ENCODE data around the gene EHHADH.
A peak's percentile ranks its signal among the peaks of the same experiment; 100 is the strongest.
"Not testable (repeated sequence)": the region's sequence is repeated elsewhere in the genome, so short reads cannot be mapped to it uniquely, and the experiment has no call there.

EHHADH gene

GRCh38 chr3:185251272-185251671 is 2.6 kb downstream of the EHHADH start:
- no peak for FAIRE-seq

- no peak for FAIRE-seq
Observed at GRCh38 chr3:185250653-185251052, 3.2 kb downstream of the EHHADH start.

GRCh38 chr3:185250247-185250646 is 3.6 kb downstream of the EHHADH start:
- no peak for FAIRE-seq

- no peak for FAIRE-seq
Observed at GRCh38 chr3:185242642-185243041, 11.2 kb downstream of the EHHADH start.

DNA sequence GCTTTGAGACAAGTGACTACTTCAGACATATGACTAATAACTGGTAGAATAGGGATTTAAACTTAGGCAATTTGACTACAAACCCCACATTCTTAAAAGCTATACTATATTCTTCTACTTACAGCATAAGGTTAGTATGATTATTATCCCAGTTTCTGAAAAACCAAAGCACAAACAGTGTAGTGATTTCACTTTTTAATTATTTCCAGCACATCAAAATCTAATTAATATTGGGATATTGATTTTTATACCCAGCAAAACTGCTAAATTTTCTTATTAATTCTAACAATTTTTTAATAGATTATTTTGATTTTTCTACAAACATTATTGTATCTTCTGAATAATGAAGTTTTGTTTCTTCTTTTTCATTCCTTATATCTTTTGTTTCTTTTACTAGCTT is 16.9 kb downstream of the EHHADH start:
- FAIRE-seq, result no peak

DNA sequence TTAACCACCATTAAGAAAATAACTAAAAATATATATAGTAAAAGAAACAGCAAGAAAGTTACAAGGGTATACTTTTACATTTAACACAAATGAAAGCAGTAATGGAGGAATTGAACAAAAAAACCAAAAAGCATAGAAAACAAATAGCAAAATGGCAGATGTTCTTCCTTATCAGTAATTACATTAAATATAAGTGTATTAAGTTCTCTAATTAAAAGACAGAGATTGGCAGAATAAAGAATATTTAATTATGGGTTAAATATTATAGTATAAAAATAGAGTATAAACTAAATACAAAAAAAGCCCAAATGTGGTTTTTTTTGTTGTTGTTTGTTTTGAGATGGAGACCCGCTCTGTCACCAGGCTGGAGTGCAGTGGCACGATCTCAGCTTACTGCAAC is 20.5 kb downstream of the EHHADH start:
- no peak for FAIRE-seq

DNA sequence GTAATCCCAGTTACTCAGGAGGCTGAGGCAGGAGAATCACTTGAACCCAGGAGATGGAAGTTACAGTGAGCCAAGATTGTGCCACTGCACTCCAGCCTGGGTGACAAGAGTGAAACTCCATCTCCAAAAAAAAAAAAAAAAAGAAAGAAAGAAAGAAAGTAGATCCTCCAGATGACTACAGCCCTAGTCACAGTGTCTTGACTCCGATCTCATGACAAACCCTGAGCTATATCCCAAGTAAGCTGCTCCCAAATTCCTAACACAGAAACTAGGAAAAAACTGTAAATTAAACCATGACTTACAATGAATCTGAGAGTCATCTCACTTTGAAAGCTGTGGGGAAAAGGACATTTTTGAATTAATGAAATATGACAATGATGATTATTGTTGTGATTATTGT is 27.3 kb downstream of the EHHADH start:
- FAIRE-seq, result not testable (repeated sequence)

- FAIRE-seq, result no peak
Observed at GRCh38 chr3:185225523-185225922, 28.3 kb downstream of the EHHADH start.

GRCh38 chr3:185225080-185225479 is 28.8 kb downstream of the EHHADH start:
- no peak for FAIRE-seq

DNA sequence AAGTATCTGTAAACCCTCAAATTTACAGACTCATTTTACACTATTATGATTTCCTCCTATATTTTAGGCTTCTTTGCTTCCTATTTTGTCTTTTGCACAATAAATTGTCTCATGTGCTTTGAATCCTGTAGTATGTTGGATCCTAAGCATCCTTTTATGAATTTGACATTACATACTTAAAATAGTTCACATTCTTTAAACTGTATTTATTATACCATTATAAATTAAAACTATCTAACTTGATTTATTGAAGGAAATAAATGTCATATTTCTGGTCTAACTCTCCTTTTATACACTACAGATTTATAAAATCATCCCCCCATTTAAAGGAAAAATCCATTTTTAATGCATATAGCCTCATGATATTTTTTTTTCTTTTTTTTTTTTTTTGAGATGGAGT is 32.6 kb downstream of the EHHADH start:
- FAIRE-seq, result peak; percentile 60

GRCh38 chr3:185216607-185216958 is 37.3 kb downstream of the EHHADH start:
- no peak for FAIRE-seq

DNA sequence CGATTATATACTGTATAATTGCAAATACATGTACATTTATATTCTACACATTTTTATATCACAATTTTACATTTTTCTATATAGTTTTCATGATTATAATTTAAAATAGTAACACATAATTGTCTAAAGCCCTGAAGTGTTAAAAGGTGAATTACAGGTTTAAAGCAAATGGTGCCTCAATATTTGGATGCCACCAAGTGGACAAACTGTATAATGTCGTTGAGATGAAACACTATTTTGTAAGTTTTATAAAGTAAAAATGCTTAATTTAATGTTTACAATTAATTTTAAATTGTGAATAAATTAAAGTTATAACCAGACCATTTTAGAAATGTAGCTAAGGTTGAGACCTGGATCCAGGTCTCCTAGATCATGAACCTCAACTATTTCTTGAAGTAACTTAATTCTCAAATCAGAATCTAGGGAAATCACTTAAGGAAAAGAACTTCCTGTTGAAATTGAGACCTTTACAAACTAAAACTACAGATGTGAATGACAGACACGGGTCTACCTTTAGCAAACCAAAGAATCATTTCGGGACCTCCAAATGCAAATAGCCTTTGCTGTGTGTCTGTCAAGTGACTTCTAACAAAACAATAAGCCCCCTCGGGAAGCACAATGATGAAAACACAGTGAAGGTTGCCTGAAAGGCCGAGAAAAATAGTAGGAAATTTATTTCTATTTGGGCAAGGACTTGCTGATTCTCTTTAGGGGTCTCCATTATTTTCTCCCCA is 37.8 kb downstream of the EHHADH start:
- FAIRE-seq, result peak; percentile 45

GRCh38 chr3:185212559-185212958 is 41.3 kb downstream of the EHHADH start:
- no peak for FAIRE-seq

- FAIRE-seq, result no peak
Observed at GRCh38 chr3:185212086-185212485, 41.8 kb downstream of the EHHADH start.

GRCh38 chr3:185210621-185211142 is 43.2 kb downstream of the EHHADH start:
- no peak for FAIRE-seq

- no peak for FAIRE-seq
Observed at GRCh38 chr3:185208823-185209222, 45.0 kb downstream of the EHHADH start.

- no peak for FAIRE-seq
Observed at GRCh38 chr3:185207931-185208746, 45.7 kb downstream of the EHHADH start.

- no peak for FAIRE-seq
Observed at GRCh38 chr3:185207481-185207880, 46.4 kb downstream of the EHHADH start.

- no peak for FAIRE-seq
Observed at GRCh38 chr3:185205865-185206264, 48.0 kb downstream of the EHHADH start.

DNA sequence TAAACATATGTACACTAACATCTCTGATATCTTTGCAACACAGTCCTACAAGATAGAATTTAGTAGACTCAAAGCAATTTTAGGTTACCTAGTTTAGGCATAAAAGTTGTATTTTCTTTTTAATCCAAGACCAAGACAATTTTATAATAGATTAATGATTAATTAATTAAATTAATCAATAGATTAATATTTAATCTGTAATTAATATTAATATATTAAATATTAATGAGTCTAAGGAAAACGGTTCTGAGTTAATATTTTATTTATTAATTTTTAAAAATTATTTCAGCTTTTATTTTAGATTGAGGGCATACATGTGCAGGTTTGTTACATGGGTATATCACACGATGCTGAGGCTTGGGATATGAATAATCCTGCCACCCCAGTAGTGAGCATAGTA is 49.0 kb downstream of the EHHADH start:
- no peak for FAIRE-seq

DNA sequence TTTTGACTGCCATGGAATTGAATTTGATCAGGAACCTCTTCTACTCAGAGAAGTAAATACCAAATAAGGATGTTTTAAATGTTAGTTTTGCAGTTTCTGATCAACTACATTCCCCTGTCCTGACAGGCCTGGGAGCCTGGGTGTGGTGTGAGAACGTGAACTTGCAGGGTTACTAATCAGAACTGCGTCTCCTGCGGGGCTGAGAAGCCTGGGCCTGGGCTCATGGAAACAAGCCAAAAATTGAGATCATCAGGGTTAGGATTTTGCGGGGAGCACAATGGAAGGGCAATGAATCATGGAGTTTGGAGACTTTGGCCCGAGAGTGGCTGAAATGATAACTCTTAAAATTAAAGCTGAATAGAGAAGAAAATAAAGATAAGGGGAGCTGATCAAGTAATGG is 53.2 kb downstream of the EHHADH start:
- no peak for FAIRE-seq

- FAIRE-seq, result no peak
Observed at GRCh38 chr3:185199671-185200070, 54.2 kb downstream of the EHHADH start.

DNA sequence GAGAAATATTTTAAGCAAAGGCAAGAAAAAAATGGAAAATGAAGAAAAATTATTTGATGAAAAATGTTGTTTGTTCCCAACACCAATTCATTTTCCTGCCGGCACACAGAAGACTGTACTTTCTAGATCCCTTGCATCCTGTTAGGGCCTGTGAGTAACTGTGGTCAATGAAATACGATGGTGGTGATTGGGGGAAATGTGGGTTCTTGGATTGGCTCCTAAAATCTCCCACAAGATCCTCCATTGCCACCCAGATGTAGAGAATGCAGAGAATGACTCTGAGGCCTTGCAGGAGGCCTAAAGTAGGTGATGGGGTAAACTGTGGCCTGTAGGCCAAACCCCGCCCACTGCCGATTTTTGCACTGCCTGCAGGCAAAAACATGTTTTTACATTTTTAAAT is 54.6 kb downstream of the EHHADH start:
- FAIRE-seq, result no peak

- no peak for FAIRE-seq
Observed at GRCh38 chr3:185197068-185197467, 56.8 kb downstream of the EHHADH start.
